ENCODE results near the gene AGBL2.
"Not testable (repeated sequence)": the region's sequence is repeated elsewhere in the genome, so short reads cannot be mapped to it uniquely, and the experiment has no call there.

DNA sequence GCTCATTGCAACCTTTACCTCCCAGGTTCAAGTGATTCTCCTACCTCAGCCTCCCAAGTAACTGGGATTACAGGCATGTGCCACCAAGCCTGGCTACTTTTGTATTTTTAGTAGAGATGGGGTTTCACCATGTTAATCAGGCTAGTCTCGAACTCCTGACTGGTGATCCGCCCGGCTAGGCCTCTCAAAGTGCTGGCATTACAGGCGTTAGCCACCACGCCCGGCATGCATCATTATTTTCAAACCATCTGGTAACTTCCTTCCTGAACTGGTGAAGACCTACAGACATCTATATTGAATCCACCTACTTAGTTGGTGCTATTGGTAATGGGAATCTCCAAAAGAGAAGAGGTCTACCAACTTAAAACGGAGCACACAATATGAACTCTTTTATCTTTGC lies 22.6 kb upstream of the AGBL2 start:
- TF ChIP-seq, protein P1, sequence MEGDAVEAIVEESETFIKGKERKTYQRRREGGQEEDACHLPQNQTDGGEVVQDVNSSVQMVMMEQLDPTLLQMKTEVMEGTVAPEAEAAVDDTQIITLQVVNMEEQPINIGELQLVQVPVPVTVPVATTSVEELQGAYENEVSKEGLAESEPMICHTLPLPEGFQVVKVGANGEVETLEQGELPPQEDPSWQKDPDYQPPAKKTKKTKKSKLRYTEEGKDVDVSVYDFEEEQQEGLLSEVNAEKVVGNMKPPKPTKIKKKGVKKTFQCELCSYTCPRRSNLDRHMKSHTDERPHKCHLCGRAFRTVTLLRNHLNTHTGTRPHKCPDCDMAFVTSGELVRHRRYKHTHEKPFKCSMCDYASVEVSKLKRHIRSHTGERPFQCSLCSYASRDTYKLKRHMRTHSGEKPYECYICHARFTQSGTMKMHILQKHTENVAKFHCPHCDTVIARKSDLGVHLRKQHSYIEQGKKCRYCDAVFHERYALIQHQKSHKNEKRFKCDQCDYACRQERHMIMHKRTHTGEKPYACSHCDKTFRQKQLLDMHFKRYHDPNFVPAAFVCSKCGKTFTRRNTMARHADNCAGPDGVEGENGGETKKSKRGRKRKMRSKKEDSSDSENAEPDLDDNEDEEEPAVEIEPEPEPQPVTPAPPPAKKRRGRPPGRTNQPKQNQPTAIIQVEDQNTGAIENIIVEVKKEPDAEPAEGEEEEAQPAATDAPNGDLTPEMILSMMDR (IDR thresholded peaks at IDR 0.05; ENCODE audit: poor library complexity, severe bottlenecking) = not testable (repeated sequence)
- not testable (repeated sequence) for TF ChIP-seq POLR2AphosphoS5 (IDR thresholded peaks at IDR 0.05); TAF1 (IDR thresholded peaks at IDR 0.05; ENCODE audit: low read depth); EP300 (conservative IDR thresholded peaks at IDR 0.05; ENCODE audit: poor library complexity, severe bottlenecking); EZH2 (IDR thresholded peaks at IDR 0.05; ENCODE audit: borderline replicate concordance, insufficient read depth, low read length, poor library complexity, severe bottlenecking)
